Activated effector memory CD4-positive, alpha-beta T cell treated with anti-CD3 and anti-CD28 coated beads, Interleukin-2, amount 50 U/mL, for 16 hours (primary cell): Measurements from ENCODE around the gene HRH2.
"Not testable (repeated sequence)": the region's sequence is repeated elsewhere in the genome, so short reads cannot be mapped to it uniquely, and the experiment has no call there.

Experiments
- DNase-seq: peaks from one replicate; pipeline ENCODE4 v3.0.0-alpha.2; 2020

Gene HRH2

GRCh38 chr5:175657593-175658271, at the start of gene HRH2:
Gene HRH2 (plus strand): TSS chr5:175658071. CDS start chr5:175683234, 25,163 bp downstream.
- peak; percentile 81 for DNase-seq

- peak; percentile 67 for DNase-seq
These were observed 48.3 kb upstream of the HRH2 start for GRCh38 chr5:175609526-175609925.

- no peak for DNase-seq
These were observed 47.5 kb upstream of the HRH2 start for GRCh38 chr5:175610381-175610780.

GRCh38 chr5:175610898-175611297, 47.0 kb upstream of the HRH2 start:
- no peak for DNase-seq

GRCh38 chr5:175614223-175614815, 43.6 kb upstream of the HRH2 start:
- DNase-seq = no peak

- DNase-seq = no peak
These were observed 43.0 kb upstream of the HRH2 start for GRCh38 chr5:175614861-175615260.

- no peak for DNase-seq
These were observed 41.8 kb upstream of the HRH2 start for GRCh38 chr5:175616083-175616482.

GRCh38 chr5:175616527-175616926, 41.3 kb upstream of the HRH2 start:
- not testable (repeated sequence) for DNase-seq

- DNase-seq = no peak
These were observed 40.4 kb upstream of the HRH2 start for GRCh38 chr5:175617447-175617846.

- DNase-seq = no peak
These were observed 37.3 kb upstream of the HRH2 start for GRCh38 chr5:175620527-175620926.

- no peak for DNase-seq
These were observed 35.9 kb upstream of the HRH2 start for GRCh38 chr5:175621971-175622370.

- no peak for DNase-seq
These were observed 34.8 kb upstream of the HRH2 start for GRCh38 chr5:175623088-175623487.

GRCh38 chr5:175624316-175624715, 33.6 kb upstream of the HRH2 start:
- no peak for DNase-seq

GRCh38 chr5:175627005-175627404, 30.9 kb upstream of the HRH2 start:
- no peak for DNase-seq

- no peak for DNase-seq
These were observed 30.1 kb upstream of the HRH2 start for GRCh38 chr5:175627739-175628138.

GRCh38 chr5:175628668-175629067, 29.2 kb upstream of the HRH2 start:
- no peak for DNase-seq

GRCh38 chr5:175629261-175629660, 28.6 kb upstream of the HRH2 start:
- no peak for DNase-seq

- DNase-seq = no peak
These were observed 28.1 kb upstream of the HRH2 start for GRCh38 chr5:175629793-175630192.

GRCh38 chr5:175635854-175636584, 21.9 kb upstream of the HRH2 start:
- no peak for DNase-seq

- DNase-seq = no peak
These were observed 19.6 kb upstream of the HRH2 start for GRCh38 chr5:175638305-175638704.

GRCh38 chr5:175640106-175640775, 17.6 kb upstream of the HRH2 start:
- DNase-seq = no peak

- DNase-seq = no peak
These were observed 14.9 kb upstream of the HRH2 start for GRCh38 chr5:175642998-175643397.

GRCh38 chr5:175646251-175646650, 11.6 kb upstream of the HRH2 start:
- DNase-seq = no peak

- no peak for DNase-seq
These were observed 7.9 kb upstream of the HRH2 start for GRCh38 chr5:175649967-175650366.
